ENCODE results near the gene SLC4A3.

- no peak for TF ChIP-seq EZH2 (IDR thresholded peaks at IDR 0.05)
- no peak for TF ChIP-seq CTCF (IDR thresholded peaks at IDR 0.05)
- TF ChIP-seq EZH2phosphoT487 (IDR thresholded peaks at IDR 0.05): no peak
Measured at GRCh38 chr2:219658196-219658846, 30.9 kb downstream of the SLC4A3 start.

All from neural progenitor cell (in vitro differentiated cells).